Measurements from ENCODE around the gene CUL2. TPM values are rescaled to one million over a fixed set of nuclear protein-coding genes. Genes with fewer than 3 reads are reported as not detected.

CUL2 gene
- total RNA-seq, 1 donor, result 34.1 TPM

GRCh38 chr10:34959321-34959720 lies 130.8 kb downstream of the CUL2 start:
- no peak for TF ChIP-seq CTCF (IDR thresholded peaks at IDR 0.05; ENCODE audit: insufficient read depth, low read length)
- DNase-seq (ENCODE audit: low read depth), result no peak
- no peak overlapping the region for H3K4me3 ChIP-seq (ENCODE audit: low read depth, low read length)

Small RNA genes lying within 50 kb of the gene (small RNA-seq; reads per million reads assigned to genes)
- gene MIR3611 (0.38 reads per million), gene RNU7-77P (not detected)

Other genes starting within 250 kb of the CUL2 start
- 10.1 and 27.2 TPM in 2 replicates for gene CREM, start 36.5 kb upstream of the CUL2 start, total RNA-seq (ENCODE audit: low replicate concordance)
- gene CCNY, start 246.2 kb upstream of the CUL2 start, total RNA-seq (ENCODE audit: low replicate concordance), result 19.4 and 55.4 TPM in 2 replicates